Lower leg skin (tissue), 4 donors: ENCODE results near the gene PXK. TPM values are rescaled to one million over a fixed set of nuclear protein-coding genes. Genes with fewer than 3 reads are reported as not detected.

ENCODE experiments used
- DNase-seq, 2 donors: peaks; one replicate each; pipeline ENCODE4 v3.0.0-alpha.2; 2019; ENCODE audit warnings: low spot score in 2 of 2
- H3K4me3 ChIP-seq: fragments of 200-600 bp; sonication (generic); 2 replicates; pipeline ENCODE4 v1.5.1; 2017; ENCODE audit warnings: mild to moderate bottlenecking, low read depth; ENCODE audit not compliant: poor library complexity, severe bottlenecking
- CTCF ChIP-seq, 3 donors: fragments of 450-650 bp; IDR thresholded peaks; one replicate each; pipeline ENCODE4 v1.5.1; 2016; ENCODE audit warnings: antibody characterized with exemption in 3 of 3, mild to moderate bottlenecking in 3 of 3, moderate library complexity in 2 of 3
- POLR2A ChIP-seq, 2 donors: fragments of 450-650 bp; IDR thresholded peaks; one replicate each; pipeline ENCODE4 v1.6.1; 2016 to 2017; ENCODE audit warnings: antibody characterized with exemption in 2 of 2, mild to moderate bottlenecking in 1 of 2, moderate library complexity in 1 of 2
- WGBS, 2 donors: methylation state at CpG; one replicate each; pipeline ENCODE4 v1.1.5; 2018; 5-methylcytosine and 5-hydroxymethylcytosine counted together
- intact Hi-C: fragments of 100-400 bp; cut with DNase I; formaldehyde crosslinking; loops from one replicate; pipeline ENCODE4 v1.15.0; 2023; ENCODE audit warnings: low total_unique reads
- total RNA-seq, 4 donors: library from RNA; depleted of rRNA; stranded (reverse); fragments of >200 nt; gene quantifications; one replicate each; pipeline ENCODE4 v1.1.0, GENCODE V29; 2016

PXK gene
- total RNA-seq, 4 donors from 2014 or later = 19.4 to 27.7 (median 23.9) TPM

- no peak overlapping the region for H3K4me3 ChIP-seq
- no peak for DNase-seq
- TF ChIP-seq POLR2A (IDR thresholded peaks at IDR 0.05) (no peak), CTCF (IDR thresholded peaks at IDR 0.05) (no peak)
- intact Hi-C loops = no loop called here
Measured at GRCh38 chr3:58388550-58389091, 55.9 kb downstream of the PXK start.

GRCh38 chr3:58391156-58391865 lies 58.6 kb downstream of the PXK start:
- no peak overlapping the region for H3K4me3 ChIP-seq
- 60 to 72% methylated on average over 3 of the region's 3 CpGs for WGBS, 2 donors
- DNase-seq = no peak
- TF ChIP-seq CTCF (IDR thresholded peaks at IDR 0.05) (no peak), POLR2A (IDR thresholded peaks at IDR 0.05) (no peak)
- intact Hi-C loops = no loop called here

- no peak overlapping the region for H3K4me3 ChIP-seq
- WGBS, 2 donors = 51 to 59% methylated on average over 3 of the region's 3 CpGs
- no peak for TF ChIP-seq CTCF (IDR thresholded peaks at IDR 0.05)
- TF ChIP-seq POLR2A (IDR thresholded peaks at IDR 0.05) = no peak
- intact Hi-C loops = no loop called here
- DNase-seq = no peak
Measured at GRCh38 chr3:58392181-58392580, 59.5 kb downstream of the PXK start.

GRCh38 chr3:58394339-58394738 lies 61.6 kb downstream of the PXK start:
- TF ChIP-seq CTCF (IDR thresholded peaks at IDR 0.05) = no peak
- no peak for TF ChIP-seq POLR2A (IDR thresholded peaks at IDR 0.05)
- no peak for DNase-seq
- intact Hi-C loops = no loop called here
- H3K4me3 ChIP-seq = no peak overlapping the region

GRCh38 chr3:58398669-58399333 lies 66.1 kb downstream of the PXK start:
- TF ChIP-seq POLR2A (IDR thresholded peaks at IDR 0.05) = no peak
- TF ChIP-seq CTCF (IDR thresholded peaks at IDR 0.05) = no peak
- no peak for DNase-seq
- intact Hi-C loops = no loop called here
- no peak overlapping the region for H3K4me3 ChIP-seq
- WGBS, 2 donors = 87 to 93% methylated on average over 9 of the region's 9 CpGs
